K562 (cell line): ENCODE results near the gene MLLT6. TPM values are rescaled to one million over a fixed set of nuclear protein-coding genes. Genes with fewer than 3 reads are reported as not detected.
A peak's percentile ranks its signal among the peaks of the same experiment; 100 is the strongest.

Source experiments
- ATAC-seq: fragments of 200-7000 bp; cut with Tn5 transposase; 3 replicates; pipeline ENCODE4 v1.9.1; 2020; ENCODE audit warnings: moderate library complexity
- BruUV-seq: library from RNA; stranded (reverse); fragments of 400-500 nt; replicated peaks from 2 replicates; lab custom pipeline; 2021; lab: Mats Ljungman, UMichigan
- CTCF ChIA-PET: fragments of 300-600 bp; formaldehyde crosslinking; extraction: SDS; loops from one replicate; lab custom pipeline; 2021; ENCODE audit warnings: low intra/inter-chr PET ratio; lab: Yijun Ruan, JAX
- POLR2A ChIA-PET: fragments of 300-600, 350-650 bp; sonication (Branson Sonifier 250); formaldehyde crosslinking; extraction: SDS; loops from one replicate; lab custom pipeline; 2021; ENCODE audit warnings: antibody characterized with exemption, inconsistent platforms; lab: Yijun Ruan, JAX
- DNase-seq, 4 experiments: peaks; one replicate each; pipeline versions ENCODE4 v3.0.0 to v3.0.0-alpha.2; 2011 to 2018; ENCODE audit warnings: low spot score in 3 of 4, mixed read lengths in 3 of 4; ENCODE audit errors: extremely low read depth in 1 of 4
- FAIRE-seq: peaks from 2 replicates; lab custom pipeline; 2011; peaks lifted over from hg19 to GRCh38; lab: Jason Lieb, UNC
- H2AFZ ChIP-seq: 2 replicates; pipeline ENCODE4 v1.6.0; 2011; ENCODE audit warnings: low read depth, low read length, control low read depth, inconsistent platforms
- H3K27ac ChIP-seq: fragments of 200-600 bp; 3 replicates; pipeline ENCODE4 v1.8.0; 2011; ENCODE audit warnings: low read depth, mild to moderate bottlenecking, control low read depth, inconsistent platforms, low read length, moderate library complexity, mixed read lengths; ENCODE audit errors: extremely low read depth
- H3K27me3 ChIP-seq, 2 experiments: fragments of 300-600 bp in 1 of 2; 2 replicates in 1 of 2; 3 replicates in 1 of 2; pipeline versions ENCODE4 v1.6.0 to v1.8.0; 2011; ENCODE audit warnings: inconsistent platforms in 2 of 2, low read length in 2 of 2, mild to moderate bottlenecking in 1 of 2, mixed read lengths in 1 of 2, moderate library complexity in 1 of 2; ENCODE audit not compliant: control insufficient read depth in 2 of 2, insufficient read depth in 2 of 2
- H3K36me3 ChIP-seq: fragments of 300-600 bp; 3 replicates; pipeline ENCODE4 v1.8.0; 2011; ENCODE audit warnings: mild to moderate bottlenecking, low read length, inconsistent platforms; ENCODE audit not compliant: control insufficient read depth, insufficient read depth
- H3K4me1 ChIP-seq, 2 experiments: fragments of 200-600 bp in 1 of 2; replicated peaks in 1 of 2; 2 replicates in 1 of 2; 3 replicates in 1 of 2; pipeline versions ENCODE4 v1.5.1 to v1.8.0; 2011; ENCODE audit warnings: inconsistent platforms in 2 of 2, low read length in 2 of 2, mild to moderate bottlenecking in 1 of 2, mixed read lengths in 1 of 2, moderate library complexity in 1 of 2; ENCODE audit not compliant: control insufficient read depth in 2 of 2, insufficient read depth in 2 of 2
- H3K4me2 ChIP-seq: 2 replicates; pipeline ENCODE4 v1.6.1; 2011; ENCODE audit warnings: low read length, control low read depth, inconsistent platforms, mixed read lengths; ENCODE audit not compliant: insufficient read depth
- H3K4me3 ChIP-seq: fragments of 200-600 bp; sonication (generic), shearing (Covaris generic); 2 replicates; pipeline ENCODE4 v1.5.1; 2016; ENCODE audit warnings: control low read depth, inconsistent platforms
- H3K79me2 ChIP-seq: fragments of 200-600 bp; 3 replicates; pipeline ENCODE4 v1.8.0; 2011; ENCODE audit warnings: low read length, inconsistent platforms; ENCODE audit not compliant: control insufficient read depth, insufficient read depth
- H3K9ac ChIP-seq, 2 experiments: 2 replicates each; pipeline versions ENCODE4 v1.6.0 to v1.6.1; 2011; ENCODE audit warnings: low read depth in 2 of 2, low read length in 2 of 2, control low read depth in 1 of 2, inconsistent platforms in 1 of 2, mild to moderate bottlenecking in 1 of 2, mixed read lengths in 1 of 2; ENCODE audit not compliant: insufficient read depth in 1 of 2
- H3K9me1 ChIP-seq: one replicate; pipeline ENCODE4 v1.6.0; 2011; ENCODE audit warnings: inconsistent platforms, mild to moderate bottlenecking, low read length, moderate library complexity; ENCODE audit not compliant: control insufficient read depth, insufficient read depth
- H3K9me3 ChIP-seq: replicated peaks from 2 replicates; pipeline ENCODE4 v1.5.1; 2011; ENCODE audit warnings: low read depth, low read length, inconsistent platforms; ENCODE audit not compliant: control insufficient read depth, insufficient read depth
- H4K20me1 ChIP-seq: replicated peaks from 2 replicates; pipeline ENCODE4 v1.6.1; 2011; ENCODE audit warnings: low read length, inconsistent platforms, mixed read lengths; ENCODE audit not compliant: control insufficient read depth, insufficient read depth
- BCOR ChIP-seq: fragments of 450-650 bp; IDR thresholded peaks from 2 replicates; pipeline ENCODE4 v1.6.1; 2016
- CBX2 ChIP-seq: fragments of 200-600 bp; sonication (generic); IDR thresholded peaks from one replicate; pipeline ENCODE4 v1.6.1; 2012; ENCODE audit warnings: mild to moderate bottlenecking, low read length, inconsistent platforms; ENCODE audit not compliant: insufficient read depth, poor library complexity, severe bottlenecking
- E2F5 ChIP-seq: sonication (generic); formaldehyde crosslinking; IDR thresholded peaks from 2 replicates; pipeline ENCODE4 v1.8.0; 2022; ENCODE audit warnings: mild to moderate bottlenecking, missing genetic modification reagents
- POLR2G ChIP-seq: fragments of 200-400 bp; formaldehyde crosslinking; IDR thresholded peaks from 2 replicates; pipeline ENCODE4 v1.6.1; 2017; ENCODE audit warnings: low read depth, mild to moderate bottlenecking, antibody characterized with exemption, low read length, moderate library complexity
- PPARD ChIP-seq: fragments of 250-450 bp; sonication (Bioruptor Pico); IDR thresholded peaks from 2 replicates; pipeline ENCODE4 v1.8.0; 2022; ENCODE audit warnings: inconsistent platforms, mild to moderate bottlenecking, moderate library complexity
- RBFOX2 ChIP-seq: fragments of 200-400 bp; formaldehyde crosslinking; IDR thresholded peaks from 2 replicates; pipeline ENCODE4 v1.6.1; 2017; ENCODE audit warnings: low read depth, mild to moderate bottlenecking, low read length, moderate library complexity
- ZFP1 ChIP-seq: fragments of 450-650 bp; formaldehyde crosslinking; IDR thresholded peaks from 2 replicates; pipeline ENCODE4 v1.4.0; 2020; ENCODE audit warnings: mild to moderate bottlenecking, mixed read lengths
- ZNF316 ChIP-seq: fragments of 450-650 bp; IDR thresholded peaks from 2 replicates; pipeline ENCODE4 v1.6.1; 2016
- WGBS: fragments of 100-300 bp; shearing (Covaris generic); methylation state at CpG from one replicate; pipeline ENCODE4 v1.1.6; 2016; ENCODE audit warnings: low coverage, mixed read lengths; ENCODE audit not compliant: insufficient coverage; ENCODE audit errors: missing lambda C conversion rate; 5-methylcytosine and 5-hydroxymethylcytosine counted together
- in situ Hi-C: fragments of 300-500 bp; cut with MboI; formaldehyde crosslinking; loops from 4 replicates; pipeline ENCODE4 v1.15.0; 2018; ENCODE audit warnings: inconsistent platforms, mixed read lengths
- intact Hi-C: fragments of 100-400 bp; cut with micrococcal nuclease; formaldehyde crosslinking; loops from 2 replicates; pipeline ENCODE4 v1.14.2; 2022
- polyA plus RNA-seq, 8 experiments: library from polyadenylated mRNA; depleted of rRNA in 4 of 8; stranded (reverse) in 5 of 8; unstranded in 3 of 8; fragments of >200 nt; fragmentation: Nextera tagmentation in 2 of 8; fragmentation: Illumina TruSeq in 1 of 8; extraction: Ambion mirVana in 2 of 8; extraction: Trizol in 1 of 8; gene quantifications; 2 replicates each; pipeline versions ENCODE4 v1.2.1 to v1.2.3, GENCODE V29; 2011 to 2014; ENCODE audit warnings: inconsistent platforms in 1 of 8, missing spikeins in 1 of 8
- total RNA-seq, 7 experiments: library from RNA; depleted of rRNA in 6 of 7; stranded (reverse); fragments of >200 nt in 6 of 7; fragmentation: Illumina TruSeq in 2 of 7; extraction: Trizol in 2 of 7; gene quantifications; 2 replicates each; pipeline versions ENCODE4 v1.2.1 to v1.2.3, GENCODE V29; 2011 to 2021; ENCODE audit warnings: low replicate concordance in 1 of 7
- TF ChIP-seq, protein P1 (sequence below), 2 experiments: IDR thresholded peaks; 2 replicates each; pipeline ENCODE4 v1.6.1; 2011; ENCODE audit warnings: borderline replicate concordance in 1 of 2, control low read depth in 1 of 2, low read depth in 1 of 2, low read length in 1 of 2, mild to moderate bottlenecking in 1 of 2, mixed read lengths in 1 of 2, moderate library complexity in 1 of 2; ENCODE audit not compliant: insufficient read depth in 1 of 2, insufficient read length in 1 of 2, poor library complexity in 1 of 2, severe bottlenecking in 1 of 2; ENCODE audit errors: extremely low read depth in 1 of 2

Gene MLLT6
- total and polyA plus RNA-seq, 9 of the 15 experiments (the other 6 are each of a cell fraction or from before 2014, with no cell fraction given) = 3.1 to 71.7 (median 30.0) TPM

DNA sequence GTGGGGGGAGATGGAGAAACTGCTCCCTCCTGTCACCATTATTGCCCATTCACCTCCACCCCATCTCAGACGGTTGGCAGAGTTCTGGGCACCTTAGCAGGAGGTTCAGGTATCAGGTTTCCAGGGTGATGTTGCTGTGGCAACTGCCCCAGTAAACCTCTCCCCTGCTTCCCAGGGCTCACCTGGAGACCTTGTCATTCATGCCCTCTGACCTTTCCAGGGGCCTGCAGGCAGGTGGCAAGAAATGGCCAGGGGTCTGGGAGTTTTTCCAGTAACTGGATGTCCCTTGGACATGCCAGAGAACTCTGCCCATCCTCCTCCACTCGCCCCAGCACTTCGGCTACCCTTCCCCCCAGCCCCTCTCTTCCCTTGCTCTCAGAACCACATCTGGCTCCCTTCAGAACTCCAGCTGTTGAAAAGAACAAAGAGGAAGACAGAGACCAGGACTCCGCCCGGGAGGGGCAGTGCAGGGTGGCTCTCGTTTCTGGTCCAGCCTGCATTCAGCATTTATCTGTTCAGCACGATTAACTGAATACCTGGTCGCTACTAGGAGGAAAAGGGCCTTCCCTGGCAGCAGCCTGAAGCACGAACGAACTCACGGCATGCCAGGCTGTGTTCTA lies 8.5 kb downstream of the MLLT6 start:
- H3K27ac ChIP-seq = no peak overlapping the region
- no peak overlapping the region for H3K4me2 ChIP-seq
- ChIA-PET POLR2A (interaction anchor here (1.0 kb wide), 1 partner anchor 15 kb away, joined by 3 read pairs; no protein-coding TSS in a partner anchor), CTCF (no interaction called here)
- intact Hi-C loops (no loop called here), in situ Hi-C loops (no loop called here)
- H3K9me3 ChIP-seq = no peaks in the 10 kb centered on the region
- no peak overlapping the region for H3K9ac ChIP-seq
- peaks cover 8% of the 10 kb centered on the region; the same call in 1 of the 2 replicates for H4K20me1 ChIP-seq
- 89% methylated on average over 11 of the region's 11 CpGs for WGBS
- no peaks in the 10 kb centered on the region for H3K79me2 ChIP-seq
- H3K4me3 ChIP-seq = no peak overlapping the region
- peaks cover 28 to 52% of the 10 kb centered on the region in 2 experiments for H3K4me1 ChIP-seq
- ATAC-seq = no peak
- no peak overlapping the region for H2AFZ ChIP-seq
- TF ChIP-seq ZFP1 (CRISPR knock-in tag) = no peak
- TF ChIP-seq BCOR = no peak
- TF ChIP-seq ZNF316 = no peak
- peaks cover 4% of the 10 kb centered on the region for H3K9me1 ChIP-seq
- peaks cover 76% of the 10 kb centered on the region; the same call in 2 of the 3 replicates for H3K36me3 ChIP-seq
- H3K27me3 ChIP-seq = no peaks in the 10 kb centered on the region
- no peak for DNase-seq
- no TSS peak for BruUV-seq
- no peak for FAIRE-seq

DNA sequence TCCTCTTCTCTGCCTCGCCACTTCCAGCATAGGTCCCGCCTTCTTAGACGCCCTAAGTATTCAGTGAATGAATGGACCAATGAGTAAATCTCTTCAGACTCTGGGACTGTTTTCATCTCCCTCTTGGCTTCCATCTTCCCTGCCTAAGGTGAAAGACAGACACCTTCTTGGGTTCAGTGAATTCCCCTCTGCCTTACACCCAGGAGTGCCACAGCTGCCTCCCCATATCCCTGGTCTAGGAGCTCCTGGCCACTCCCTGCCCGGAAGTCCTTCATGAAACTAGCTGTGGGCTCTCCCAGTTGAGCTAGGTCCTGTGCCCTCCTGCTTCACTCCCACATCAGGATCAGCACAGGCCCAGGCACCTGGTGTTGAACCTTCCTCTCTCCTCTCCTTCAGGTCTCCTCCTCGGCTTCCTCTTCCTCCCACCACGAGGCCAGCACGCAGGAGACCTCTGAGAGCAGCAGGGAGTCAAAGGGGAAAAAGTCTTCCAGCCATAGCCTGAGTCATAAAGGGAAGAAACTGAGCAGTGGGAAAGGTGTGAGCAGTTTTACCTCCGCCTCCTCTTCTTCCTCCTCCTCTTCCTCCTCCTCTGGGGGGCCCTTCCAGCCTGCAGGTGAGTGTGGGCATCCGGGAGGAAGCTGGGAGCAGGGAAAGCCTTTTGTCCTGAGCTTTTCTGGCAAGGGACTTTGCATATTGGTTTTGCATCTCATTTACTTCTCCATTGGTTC lies 10.3 kb downstream of the MLLT6 start:
- Histone ChIP-seq H3K79me2 (no peaks in the 10 kb centered on the region), H3K9ac (peak overlapping the region in 1 of 2 experiments; percentile 21; a peak in 1 of 4 replicates), H3K27ac (no peak overlapping the region), H3K4me3 (no peak overlapping the region), H3K27me3 (no peaks in the 10 kb centered on the region), H3K36me3 (peaks cover 67% of the 10 kb centered on the region; the same call in 2 of the 3 replicates), H3K4me1 (peaks cover 35 to 53% of the 10 kb centered on the region in 2 experiments)
- FAIRE-seq (no peak), DNase-seq (no peak)
- POLR2A ChIA-PET = interaction anchor here (0.7 to 3.2 kb wide), 6 partner anchors 9 to 181 kb away, joined by 3 to 19 read pairs (median 4); partner anchors contain the start of gene MLLT6
- TF ChIP-seq, protein P1, sequence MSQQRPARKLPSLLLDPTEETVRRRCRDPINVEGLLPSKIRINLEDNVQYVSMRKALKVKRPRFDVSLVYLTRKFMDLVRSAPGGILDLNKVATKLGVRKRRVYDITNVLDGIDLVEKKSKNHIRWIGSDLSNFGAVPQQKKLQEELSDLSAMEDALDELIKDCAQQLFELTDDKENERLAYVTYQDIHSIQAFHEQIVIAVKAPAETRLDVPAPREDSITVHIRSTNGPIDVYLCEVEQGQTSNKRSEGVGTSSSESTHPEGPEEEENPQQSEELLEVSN (IDR thresholded peaks at IDR 0.05; ENCODE audit: borderline replicate concordance in 1 of 2, extremely low read depth in 1 of 2, insufficient read depth in 1 of 2, insufficient read length in 1 of 2, low read depth in 1 of 2, low read length in 1 of 2, poor library complexity in 1 of 2, severe bottlenecking in 1 of 2) = no peak
- no peak for TF ChIP-seq E2F5 (CRISPR knock-in tag)
- TF ChIP-seq CBX2 = no peak
- TF ChIP-seq RBFOX2 = 0 out of 2 replicates have a peak, but pooled peaks have one; percentile 28
- 0 out of 2 replicates have a peak, but pooled peaks have one; percentile 24 for TF ChIP-seq POLR2G
- no peak for TF ChIP-seq PPARD (CRISPR knock-in tag)
- TF ChIP-seq, all 486 proteins: peak for 2
- CTCF ChIA-PET = no interaction called here
- in situ Hi-C loops (no loop called here), intact Hi-C loops (no loop called here)
- H2AFZ ChIP-seq = no peak overlapping the region
- H3K4me2 ChIP-seq = no peak overlapping the region
- BruUV-seq = no TSS peak
- ATAC-seq = no peak
- H3K9me3 ChIP-seq = no peaks in the 10 kb centered on the region
- H4K20me1 ChIP-seq = peaks cover 8% of the 10 kb centered on the region; the same call in 1 of the 2 replicates
- peaks cover 11% of the 10 kb centered on the region for H3K9me1 ChIP-seq
- WGBS = 64% methylated on average over 8 of the region's 9 CpGs
